ENCODE measurements around the gene KBTBD13. TPM values are rescaled to one million over a fixed set of nuclear protein-coding genes. Genes with fewer than 3 reads are reported as not detected.

KBTBD13 gene
- total and polyA plus RNA-seq, 8 donors = 0.18 TPM; not detected in 7

GRCh38 chr15:65038836-65039235, 37.7 kb upstream of the KBTBD13 start:
- no peak for TF ChIP-seq POLR2A (IDR thresholded peaks at IDR 0.05)
- no peak for TF ChIP-seq EP300 (IDR thresholded peaks at IDR 0.05)
- TF ChIP-seq POLR2AphosphoS5 (IDR thresholded peaks at IDR 0.05) = no peak
- TF ChIP-seq CTCF (IDR thresholded peaks at IDR 0.05) = no peak
- no peak for DNase-seq
- no peaks in the 10 kb centered on the region for H3K9me3 ChIP-seq
- no peaks in the 10 kb centered on the region for H3K36me3 ChIP-seq
- 74 to 91% (median 84%) methylated on average over 5 of the region's 5 CpGs for WGBS, 5 donors
- H3K4me1 ChIP-seq = peaks cover 0 to 7% (median 2%) of the 10 kb centered on the region in 4 donors
- H3K27me3 ChIP-seq = no peaks in the 10 kb centered on the region
- H3K27ac ChIP-seq = no peak overlapping the region
- no peak overlapping the region for H3K4me3 ChIP-seq
- intact Hi-C loops (cut with DNase I; ENCODE audit: low total_unique reads) = loop anchor here (10.0 kb wide), 1 partner anchor 46 kb away; no protein-coding TSS in a partner anchor

- no peak for TF ChIP-seq POLR2A (IDR thresholded peaks at IDR 0.05)
- no peak for TF ChIP-seq EP300 (IDR thresholded peaks at IDR 0.05)
- TF ChIP-seq CTCF (IDR thresholded peaks at IDR 0.05) = no peak
- TF ChIP-seq POLR2AphosphoS5 (IDR thresholded peaks at IDR 0.05) = no peak
- no peaks in the 10 kb centered on the region for H3K27me3 ChIP-seq
- DNase-seq = no peak
- intact Hi-C loops (cut with DNase I; ENCODE audit: low total_unique reads) = no loop called here
- H3K4me3 ChIP-seq = no peak overlapping the region
- H3K36me3 ChIP-seq = no peaks in the 10 kb centered on the region
- no peaks in the 10 kb centered on the region for H3K9me3 ChIP-seq
- WGBS, 5 donors = 87 to 91% (median 89%) methylated on average over 6 of the region's 6 CpGs
- H3K27ac ChIP-seq = no peak overlapping the region
- H3K4me1 ChIP-seq = peaks cover 13 to 19% (median 16%) of the 10 kb centered on the region in 4 donors
These were observed 36.1 kb upstream of the KBTBD13 start for GRCh38 chr15:65040461-65040860.

- intact Hi-C loops (cut with DNase I; ENCODE audit: low total_unique reads) = no loop called here
- Histone ChIP-seq H3K27me3 (no peaks in the 10 kb centered on the region), H3K4me3 (no peak overlapping the region), H3K9me3 (no peaks in the 10 kb centered on the region), H3K36me3 (no peaks in the 10 kb centered on the region), H3K4me1 (peaks cover 14 to 22% (median 18%) of the 10 kb centered on the region in 4 donors), H3K27ac (no peak overlapping the region)
- TF ChIP-seq POLR2AphosphoS5 (IDR thresholded peaks at IDR 0.05) = no peak
- TF ChIP-seq CTCF (IDR thresholded peaks at IDR 0.05) = no peak
- no peak for TF ChIP-seq EP300 (IDR thresholded peaks at IDR 0.05)
- no peak for TF ChIP-seq POLR2A (IDR thresholded peaks at IDR 0.05)
- 59 to 86% (median 70%) methylated on average over 2 of the region's 2 CpGs for WGBS, 5 donors
- no peak for DNase-seq
These were observed 34.8 kb upstream of the KBTBD13 start for GRCh38 chr15:65041787-65042186.

- H3K27me3 ChIP-seq = no peaks in the 10 kb centered on the region
- intact Hi-C loops (cut with DNase I; ENCODE audit: low total_unique reads) = no loop called here
- H3K4me3 ChIP-seq = no peak overlapping the region
- 47 to 73% (median 60%) methylated on average over 4 of the region's 4 CpGs for WGBS, 5 donors
- H3K4me1 ChIP-seq = peaks cover 14 to 22% (median 18%) of the 10 kb centered on the region in 4 donors
- no peaks in the 10 kb centered on the region for H3K36me3 ChIP-seq
- H3K9me3 ChIP-seq = no peaks in the 10 kb centered on the region
- H3K27ac ChIP-seq = peak overlapping the region in 1 of 5 donors; percentile 27
- DNase-seq = peak in 1 of 2 donors; percentile 13
- TF ChIP-seq POLR2A (IDR thresholded peaks at IDR 0.05) (no peak), POLR2AphosphoS5 (IDR thresholded peaks at IDR 0.05) (no peak), CTCF (IDR thresholded peaks at IDR 0.05) (no peak), EP300 (IDR thresholded peaks at IDR 0.05) (no peak)
These were observed 33.7 kb upstream of the KBTBD13 start for GRCh38 chr15:65042776-65043327.
